Mesenchymal stem cell (in vitro differentiated cells and primary cell): ENCODE measurements around the gene KDM7A.

Experiments
- DNase-seq: peaks from one replicate; pipeline ENCODE4 v3.0.0-alpha.2; 2013
- H2AFZ ChIP-seq: one replicate; pipeline ENCODE4 v1.6.1; 2013; ENCODE audit warnings: low read depth, mild to moderate bottlenecking, control low read depth, inconsistent platforms, low read length, moderate library complexity
- H2AK5ac ChIP-seq: 2 replicates; pipeline ENCODE4 v1.6.1; 2013; ENCODE audit warnings: low read length, moderate library complexity, mild to moderate bottlenecking, inconsistent platforms; ENCODE audit not compliant: severe bottlenecking
- H2BK120ac ChIP-seq: one replicate; pipeline ENCODE4 v1.6.1; 2013; ENCODE audit warnings: low read depth, mild to moderate bottlenecking, inconsistent platforms, low read length, moderate library complexity
- H2BK12ac ChIP-seq, 2 experiments: one replicate each; pipeline ENCODE4 v1.6.1; 2013; ENCODE audit warnings: inconsistent platforms in 2 of 2, low read length in 2 of 2, mild to moderate bottlenecking in 2 of 2, moderate library complexity in 2 of 2, control low read depth in 1 of 2
- H2BK15ac ChIP-seq: one replicate; pipeline ENCODE4 v1.6.1; 2013; ENCODE audit warnings: mild to moderate bottlenecking, low read depth, inconsistent platforms; ENCODE audit not compliant: poor library complexity, severe bottlenecking
- H2BK5ac ChIP-seq: 2 replicates; pipeline ENCODE4 v1.6.1; 2013; ENCODE audit warnings: low read depth, mild to moderate bottlenecking, low read length, control low read depth, inconsistent platforms; ENCODE audit not compliant: poor library complexity, severe bottlenecking
- H3K14ac ChIP-seq, 2 experiments: one replicate each; pipeline ENCODE4 v1.6.1; 2013; ENCODE audit warnings: inconsistent platforms in 2 of 2, low read length in 2 of 2, control low read depth in 1 of 2, mild to moderate bottlenecking in 1 of 2, moderate library complexity in 1 of 2
- H3K18ac ChIP-seq, 2 experiments: one replicate each; pipeline ENCODE4 v1.6.1; 2013; ENCODE audit warnings: inconsistent platforms in 2 of 2, low read length in 2 of 2, control low read depth in 1 of 2, low read depth in 1 of 2, mild to moderate bottlenecking in 1 of 2
- H3K23ac ChIP-seq, 2 experiments: one replicate each; pipeline ENCODE4 v1.6.1; 2013; ENCODE audit warnings: inconsistent platforms in 2 of 2, low read length in 2 of 2, mild to moderate bottlenecking in 2 of 2, moderate library complexity in 2 of 2, control low read depth in 1 of 2
- H3K27ac ChIP-seq: 2 replicates; pipeline ENCODE4 v1.5.1; 2013; ENCODE audit warnings: mild to moderate bottlenecking, moderate library complexity, low read length, control low read depth, inconsistent platforms; ENCODE audit not compliant: poor library complexity, severe bottlenecking
- H3K27me3 ChIP-seq, 2 experiments: 2 replicates each; pipeline versions ENCODE4 v1.6.1 to v1.7.0; 2013; ENCODE audit warnings: low read length in 2 of 2, mild to moderate bottlenecking in 2 of 2, moderate library complexity in 2 of 2, control low read depth in 1 of 2, inconsistent platforms in 1 of 2; ENCODE audit not compliant: control insufficient read depth in 1 of 2, insufficient read depth in 1 of 2
- H3K36me3 ChIP-seq, 2 experiments: 2 replicates each; pipeline versions ENCODE4 v1.6.1 to v1.7.0; 2013; ENCODE audit warnings: low read length in 2 of 2, control low read depth in 1 of 2, inconsistent platforms in 1 of 2, low read depth in 1 of 2, mild to moderate bottlenecking in 1 of 2; ENCODE audit not compliant: insufficient read depth in 2 of 2, control insufficient read depth in 1 of 2
- H3K4ac ChIP-seq, 2 experiments: one replicate each; pipeline ENCODE4 v1.6.1; 2013; ENCODE audit warnings: inconsistent platforms in 2 of 2, low read length in 2 of 2, mild to moderate bottlenecking in 2 of 2, moderate library complexity in 2 of 2, control low read depth in 1 of 2, low read depth in 1 of 2
- H3K4me1 ChIP-seq: 2 replicates; pipeline ENCODE4 v1.6.1; 2013; ENCODE audit warnings: low read depth, low read length, control low read depth; ENCODE audit not compliant: control insufficient read depth, insufficient read depth
- H3K4me2 ChIP-seq: 2 replicates; pipeline ENCODE4 v1.6.1; 2013; ENCODE audit warnings: low read length, mild to moderate bottlenecking, inconsistent platforms; ENCODE audit not compliant: poor library complexity, severe bottlenecking
- H3K4me3 ChIP-seq, 2 experiments: 2 replicates each; pipeline versions ENCODE4 v1.5.1 to v1.7.0; 2013; ENCODE audit warnings: low read length in 2 of 2, mild to moderate bottlenecking in 2 of 2, control low read depth in 1 of 2, low read depth in 1 of 2; ENCODE audit not compliant: insufficient read depth in 1 of 2
- H3K79me1 ChIP-seq: replicated peaks from 2 replicates; pipeline ENCODE4 v1.6.1; 2013; ENCODE audit warnings: mild to moderate bottlenecking, control low read depth, low read length, inconsistent platforms; ENCODE audit not compliant: poor library complexity, severe bottlenecking
- H3K9ac ChIP-seq: 2 replicates; pipeline ENCODE4 v1.7.0; 2013; ENCODE audit warnings: mild to moderate bottlenecking, low read length, moderate library complexity
- H3K9me3 ChIP-seq: 2 replicates; pipeline ENCODE4 v1.7.0; 2013; ENCODE audit warnings: mild to moderate bottlenecking, low read length; ENCODE audit not compliant: control insufficient read depth
- H4K8ac ChIP-seq: one replicate; pipeline ENCODE4 v1.6.1; 2013; ENCODE audit warnings: inconsistent platforms, mild to moderate bottlenecking, low read length, moderate library complexity
- H4K91ac ChIP-seq: one replicate; pipeline ENCODE4 v1.6.1; 2013; ENCODE audit warnings: mild to moderate bottlenecking, low read length, inconsistent platforms
- WGBS: methylation state at CpG from one replicate; pipeline ENCODE4 v1.1.7; 2013; ENCODE audit warnings: mixed read lengths; 5-methylcytosine and 5-hydroxymethylcytosine counted together

Gene KDM7A

DNA sequence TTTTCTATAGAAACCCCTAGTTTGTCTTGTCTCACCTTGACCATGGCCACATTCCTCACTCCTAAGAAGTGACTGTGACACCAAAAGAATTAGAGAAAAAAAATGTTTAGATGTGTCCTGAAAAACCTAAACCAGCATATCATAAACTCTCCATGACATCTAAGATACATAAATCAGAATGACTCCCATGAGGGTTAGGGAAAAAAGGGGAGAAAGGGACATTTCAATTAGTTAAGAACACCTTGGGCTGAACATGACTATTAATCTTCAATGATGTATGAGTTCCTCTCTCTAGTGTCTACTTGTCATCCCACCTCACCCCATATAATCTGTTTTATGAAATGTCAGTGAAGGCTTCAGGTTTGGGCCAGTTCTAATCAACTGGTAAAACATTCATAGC, 31.1 kb downstream of the KDM7A start:
- Histone ChIP-seq H2BK120ac (no peak overlapping the region), H2AFZ (no peak overlapping the region), H3K9me3 (no peaks in the 10 kb centered on the region), H4K8ac (no peak overlapping the region), H2BK12ac (no peak overlapping the region), H3K36me3 (peaks cover 0 to 9% of the 10 kb centered on the region in 2 experiments), H3K79me1 (peaks cover 8% of the 10 kb centered on the region), H3K9ac (no peak overlapping the region), H3K4me1 (no peaks in the 10 kb centered on the region), H3K27ac (no peak overlapping the region), H3K4me2 (no peak overlapping the region), H3K4me3 (no peak overlapping the region), H2AK5ac (no peak overlapping the region), H3K23ac (no peak overlapping the region), H2BK5ac (no peak overlapping the region), H2BK15ac (no peak overlapping the region), H3K4ac (no peak overlapping the region), H4K91ac (no peak overlapping the region), H3K14ac (no peak overlapping the region), H3K27me3 (no peaks in the 10 kb centered on the region), H3K18ac (no peak overlapping the region)
- no peak for DNase-seq

DNA sequence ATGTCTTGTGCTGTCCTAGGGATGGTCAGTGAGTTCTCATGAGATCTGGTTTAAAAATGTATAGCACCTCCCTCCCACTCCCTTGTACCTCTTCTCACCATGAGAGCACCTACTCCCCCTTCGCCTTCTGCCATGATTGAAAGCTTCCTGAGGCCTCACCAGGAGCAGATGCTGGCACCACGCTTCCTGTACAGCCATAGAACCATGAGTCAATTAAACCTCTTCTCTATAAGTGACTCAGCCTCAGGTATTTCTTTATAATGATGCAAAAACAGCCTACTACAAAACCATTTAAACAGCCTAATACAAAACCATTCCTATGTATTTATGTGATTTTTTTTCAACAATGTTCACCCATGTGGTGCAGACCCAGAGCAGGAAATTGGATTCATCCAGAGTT, 32.0 kb downstream of the KDM7A start:
- H4K8ac ChIP-seq, result no peak overlapping the region
- no peak overlapping the region for H3K9ac ChIP-seq
- H3K9me3 ChIP-seq, result no peaks in the 10 kb centered on the region
- peaks cover 6% of the 10 kb centered on the region for H3K79me1 ChIP-seq
- no peak overlapping the region for H2AK5ac ChIP-seq
- no peak overlapping the region for H3K27ac ChIP-seq
- H4K91ac ChIP-seq, result no peak overlapping the region
- no peak for DNase-seq
- no peak overlapping the region for H3K14ac ChIP-seq
- no peak overlapping the region for H2BK5ac ChIP-seq
- H2BK12ac ChIP-seq, result no peak overlapping the region
- H3K4me1 ChIP-seq, result no peaks in the 10 kb centered on the region
- H3K36me3 ChIP-seq, result peaks cover 0 to 9% of the 10 kb centered on the region in 2 experiments
- H3K27me3 ChIP-seq, result no peaks in the 10 kb centered on the region
- no peak overlapping the region for H2BK15ac ChIP-seq
- H3K18ac ChIP-seq, result no peak overlapping the region
- 87% methylated on average over 2 of the region's 2 CpGs for WGBS
- H3K4ac ChIP-seq, result no peak overlapping the region
- no peak overlapping the region for H2AFZ ChIP-seq
- H2BK120ac ChIP-seq, result no peak overlapping the region
- no peak overlapping the region for H3K4me3 ChIP-seq
- H3K23ac ChIP-seq, result no peak overlapping the region
- H3K4me2 ChIP-seq, result no peak overlapping the region

- Histone ChIP-seq H3K14ac (no peak overlapping the region), H3K23ac (no peak overlapping the region), H3K4me2 (no peak overlapping the region), H2AK5ac (no peak overlapping the region), H2BK120ac (no peak overlapping the region), H3K4ac (no peak overlapping the region), H3K27me3 (no peaks in the 10 kb centered on the region), H3K4me3 (no peak overlapping the region), H4K91ac (no peak overlapping the region), H3K27ac (no peak overlapping the region), H2BK5ac (no peak overlapping the region), H2BK12ac (no peak overlapping the region), H3K4me1 (no peaks in the 10 kb centered on the region), H3K9ac (no peak overlapping the region), H3K79me1 (peaks cover 6% of the 10 kb centered on the region), H2AFZ (no peak overlapping the region), H3K18ac (no peak overlapping the region), H4K8ac (no peak overlapping the region), H3K36me3 (peaks cover 0 to 12% of the 10 kb centered on the region in 2 experiments), H3K9me3 (no peaks in the 10 kb centered on the region), H2BK15ac (no peak overlapping the region)
- no peak for DNase-seq
- 92% methylated on average over 2 of the region's 3 CpGs for WGBS
Measured at GRCh38 chr7:140143997-140144396, 32.8 kb downstream of the KDM7A start.

GRCh38 chr7:140142031-140142430, 34.8 kb downstream of the KDM7A start:
- H3K18ac ChIP-seq, result no peak overlapping the region

More at GRCh38 chr7:140142031-140142430, 34.8 kb downstream of the KDM7A start:
- Histone ChIP-seq H3K36me3 (peaks cover 0 to 14% of the 10 kb centered on the region in 2 experiments), H4K8ac (no peak overlapping the region), H2BK120ac (no peak overlapping the region), H3K27ac (no peak overlapping the region), H3K4ac (no peak overlapping the region), H2AK5ac (no peak overlapping the region), H3K14ac (no peak overlapping the region), H3K4me2 (no peak overlapping the region), H3K23ac (no peak overlapping the region), H2BK15ac (no peak overlapping the region), H2AFZ (no peak overlapping the region), H3K4me3 (no peak overlapping the region), H3K27me3 (no peaks in the 10 kb centered on the region), H2BK12ac (no peak overlapping the region), H3K79me1 (peaks cover 3% of the 10 kb centered on the region), H3K4me1 (no peaks in the 10 kb centered on the region), H2BK5ac (no peak overlapping the region), H3K9me3 (no peaks in the 10 kb centered on the region), H3K9ac (no peak overlapping the region), H4K91ac (no peak overlapping the region)
- DNase-seq, result no peak
